Measurements from ENCODE around the gene GALT. TPM values are rescaled to one million over a fixed set of nuclear protein-coding genes. Genes with fewer than 3 reads are reported as not detected.

GALT gene
- total and polyA plus RNA-seq, 2 of the 13 experiments (the other 11 are each of a cell fraction or from before 2014, with no cell fraction given) = 40.4 to 46.3 TPM

GRCh38 chr9:34675048-34675714 lies 28.7 kb downstream of the GALT start (continued):
- TF ChIP-seq ZFP36L2 (CRISPR knock-in tag; IDR thresholded peaks at IDR 0.05) (no peak), ZIK1 (CRISPR knock-in tag; IDR thresholded peaks at IDR 0.05; ENCODE audit: borderline replicate concordance, low read depth) (no peak), TARDBP (CRISPR knock-in tag; IDR thresholded peaks at IDR 0.05) (peak; percentile 23; the same call in 1 of the 2 replicates), ARNT (IDR thresholded peaks at IDR 0.05) (no peak), ZNF775 (CRISPR knock-in tag; IDR thresholded peaks at IDR 0.05; ENCODE audit: borderline replicate concordance) (no peak), HOXD1 (CRISPR knock-in tag; IDR thresholded peaks at IDR 0.05) (no peak), CSRNP1 (CRISPR knock-in tag; IDR thresholded peaks at IDR 0.05) (no peak), BORCS8-MEF2B (CRISPR knock-in tag; IDR thresholded peaks at IDR 0.05) (0 out of 2 replicates have a peak, but pooled peaks have one; percentile 53), RNF2 (conservative IDR thresholded peaks at IDR 0.05; ENCODE audit: low read depth) (no peak), SUZ12 (IDR thresholded peaks at IDR 0.05; ENCODE audit: low read depth, low read length) (no peak), ZNF749 (CRISPR knock-in tag; IDR thresholded peaks at IDR 0.05; ENCODE audit: borderline replicate concordance) (0 out of 2 replicates have a peak, but pooled peaks have one; percentile 38), ELF4 (CRISPR knock-in tag; IDR thresholded peaks at IDR 0.05; ENCODE audit: borderline replicate concordance) (no peak), U2AF1 (optimal IDR thresholded peaks at IDR 0.05; ENCODE audit: low read depth, low read length) (no peak), ZNF451 (CRISPR knock-in tag; IDR thresholded peaks at IDR 0.05) (no peak), HNF4A (CRISPR knock-in tag; IDR thresholded peaks at IDR 0.05) (no peak), ZNF280B (CRISPR knock-in tag; IDR thresholded peaks at IDR 0.05; ENCODE audit: borderline replicate concordance) (no peak), TFAP4 (IDR thresholded peaks at IDR 0.05; ENCODE audit: borderline replicate concordance, low read depth) (no peak), NR0B2 (CRISPR knock-in tag; IDR thresholded peaks at IDR 0.05) (no peak), ZNF468 (CRISPR knock-in tag; IDR thresholded peaks at IDR 0.05) (no peak)
- TF ChIP-seq, protein P1, sequence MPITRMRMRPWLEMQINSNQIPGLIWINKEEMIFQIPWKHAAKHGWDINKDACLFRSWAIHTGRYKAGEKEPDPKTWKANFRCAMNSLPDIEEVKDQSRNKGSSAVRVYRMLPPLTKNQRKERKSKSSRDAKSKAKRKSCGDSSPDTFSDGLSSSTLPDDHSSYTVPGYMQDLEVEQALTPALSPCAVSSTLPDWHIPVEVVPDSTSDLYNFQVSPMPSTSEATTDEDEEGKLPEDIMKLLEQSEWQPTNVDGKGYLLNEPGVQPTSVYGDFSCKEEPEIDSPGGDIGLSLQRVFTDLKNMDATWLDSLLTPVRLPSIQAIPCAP (CRISPR knock-in tag; IDR thresholded peaks at IDR 0.05; ENCODE audit: low read depth) = no peak
- TF ChIP-seq, protein P2, sequence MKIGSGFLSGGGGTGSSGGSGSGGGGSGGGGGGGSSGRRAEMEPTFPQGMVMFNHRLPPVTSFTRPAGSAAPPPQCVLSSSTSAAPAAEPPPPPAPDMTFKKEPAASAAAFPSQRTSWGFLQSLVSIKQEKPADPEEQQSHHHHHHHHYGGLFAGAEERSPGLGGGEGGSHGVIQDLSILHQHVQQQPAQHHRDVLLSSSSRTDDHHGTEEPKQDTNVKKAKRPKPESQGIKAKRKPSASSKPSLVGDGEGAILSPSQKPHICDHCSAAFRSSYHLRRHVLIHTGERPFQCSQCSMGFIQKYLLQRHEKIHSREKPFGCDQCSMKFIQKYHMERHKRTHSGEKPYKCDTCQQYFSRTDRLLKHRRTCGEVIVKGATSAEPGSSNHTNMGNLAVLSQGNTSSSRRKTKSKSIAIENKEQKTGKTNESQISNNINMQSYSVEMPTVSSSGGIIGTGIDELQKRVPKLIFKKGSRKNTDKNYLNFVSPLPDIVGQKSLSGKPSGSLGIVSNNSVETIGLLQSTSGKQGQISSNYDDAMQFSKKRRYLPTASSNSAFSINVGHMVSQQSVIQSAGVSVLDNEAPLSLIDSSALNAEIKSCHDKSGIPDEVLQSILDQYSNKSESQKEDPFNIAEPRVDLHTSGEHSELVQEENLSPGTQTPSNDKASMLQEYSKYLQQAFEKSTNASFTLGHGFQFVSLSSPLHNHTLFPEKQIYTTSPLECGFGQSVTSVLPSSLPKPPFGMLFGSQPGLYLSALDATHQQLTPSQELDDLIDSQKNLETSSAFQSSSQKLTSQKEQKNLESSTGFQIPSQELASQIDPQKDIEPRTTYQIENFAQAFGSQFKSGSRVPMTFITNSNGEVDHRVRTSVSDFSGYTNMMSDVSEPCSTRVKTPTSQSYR (CRISPR knock-in tag; IDR thresholded peaks at IDR 0.05; ENCODE audit: borderline replicate concordance) = no peak

Measured in HepG2 (cell line).